ENCODE measurements around the gene PTPRM. TPM values are rescaled to one million over a fixed set of nuclear protein-coding genes. Genes with fewer than 3 reads are reported as not detected.

Gene PTPRM
- total and polyA plus RNA-seq, 2 of the 4 experiments (the other 2 are of a cell fraction): 28.3 to 51.2 TPM

DNA sequence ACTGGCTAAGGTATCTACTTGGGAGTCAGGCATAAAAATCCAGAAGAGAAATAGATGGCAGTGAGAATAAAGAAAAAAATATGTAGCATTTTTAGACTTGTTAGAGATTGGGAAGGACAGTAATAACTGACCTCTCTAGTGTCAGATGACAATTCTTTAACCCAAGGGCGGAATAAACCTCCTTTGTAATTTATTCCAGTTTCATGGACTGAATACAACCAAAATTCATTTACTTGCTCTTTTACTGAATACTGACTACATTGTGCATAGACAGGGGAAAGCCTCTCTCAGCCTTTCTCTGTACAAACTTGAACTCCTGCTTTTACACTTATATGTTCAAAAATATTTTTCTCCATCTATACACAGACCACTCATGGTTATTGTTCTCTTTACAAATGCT, 566.8 kb downstream of the PTPRM start:
- Histone ChIP-seq H3K18ac (ENCODE audit: low read depth, low read length) (no peak overlapping the region), H4K20me1 (ENCODE audit: insufficient read depth, low read length) (no peaks in the 10 kb centered on the region), H3K4me2 (ENCODE audit: low read depth, low read length) (no peak overlapping the region), H3K23ac (ENCODE audit: low read depth, low read length) (no peak overlapping the region), H3K79me1 (ENCODE audit: low read depth in 1 of 2, low read length in 2 of 2) (no peaks in the 10 kb centered on the region), H3K27me3 (ENCODE audit: control insufficient read depth, insufficient read depth, low read length) (no peaks in the 10 kb centered on the region), H3K9me1 (ENCODE audit: insufficient read depth, low read length) (no peaks in the 10 kb centered on the region), H4K8ac (ENCODE audit: low read depth in 2 of 2, low read length in 2 of 2) (no peak overlapping the region), H2AK9ac (replicated peaks; ENCODE audit: low read depth, low read length, poor library complexity) (no peak overlapping the region), H3K9ac (ENCODE audit: low read depth, low read length) (no peak overlapping the region), H2BK15ac (ENCODE audit: low read depth, low read length) (no peak overlapping the region), H3K27ac (ENCODE audit: insufficient read depth, low read length) (no peak overlapping the region), H2BK20ac (ENCODE audit: low read depth, low read length) (no peak overlapping the region), H2BK5ac (ENCODE audit: low read depth, low read length, poor library complexity, severe bottlenecking) (no peak overlapping the region), H3K4me1 (ENCODE audit: control insufficient read depth, insufficient read depth, low read length) (no peaks in the 10 kb centered on the region), H3K36me3 (ENCODE audit: control insufficient read depth, insufficient read depth, low read length) (no peaks in the 10 kb centered on the region), H4K5ac (ENCODE audit: low read depth, low read length) (no peak overlapping the region), H3K4ac (ENCODE audit: low read depth, low read length) (no peak overlapping the region), H4K91ac (ENCODE audit: insufficient read depth, low read depth, low read length) (no peak overlapping the region), H3K9me3 (ENCODE audit: control insufficient read depth, insufficient read depth, low read length) (peaks cover 2% of the 10 kb centered on the region; the same call in 1 of the 2 replicates), H3K56ac (ENCODE audit: extremely low read depth, insufficient read depth, low read length) (no peak overlapping the region), H3K14ac (replicated peaks; ENCODE audit: low read depth, low read length) (no peak overlapping the region), H2AFZ (replicated peaks; ENCODE audit: low read length, poor library complexity) (no peak overlapping the region), H3K4me3 (ENCODE audit: insufficient read depth, low read depth, low read length) (no peak overlapping the region), H2AK5ac (ENCODE audit: low read depth, low read length) (no peak overlapping the region), H2BK120ac (ENCODE audit: low read depth, low read length) (no peak overlapping the region)
- intact Hi-C loops (cut with micrococcal nuclease): no loop called here
- DNase-seq (no peak), ATAC-seq (ENCODE audit: low read depth) (no peak)
- in situ Hi-C loops (cut with MboI; ENCODE audit: low sequenced_read_pairs): no loop called here
- CTCF ChIA-PET: no interaction called here
- BruUV-seq (replicated peaks): no TSS peak
- dilution Hi-C loops (cut with HindIII; ENCODE audit: low sequenced_read_pairs, unreplicated experiment): no loop called here
- 100% methylated on average over 1 of the region's 1 CpG; no CpG with 5 or more reads in 1 of the 2 experiments for WGBS, 2 experiments (ENCODE audit: extremely low coverage in 2 of 2, insufficient read length in 1 of 2)
- POLR2A ChIA-PET (ENCODE audit: unreplicated experiment): interaction anchor here (0.6 kb wide), 1 partner anchor 10 kb away, joined by 3 read pairs; no protein-coding TSS in a partner anchor
- TF ChIP-seq SMC3 (IDR thresholded peaks at IDR 0.05; ENCODE audit: low read depth, low read length) (no peak), CHD1 (IDR thresholded peaks at IDR 0.05; ENCODE audit: low read depth, low read length) (no peak)
- TF ChIP-seq, protein P1, sequence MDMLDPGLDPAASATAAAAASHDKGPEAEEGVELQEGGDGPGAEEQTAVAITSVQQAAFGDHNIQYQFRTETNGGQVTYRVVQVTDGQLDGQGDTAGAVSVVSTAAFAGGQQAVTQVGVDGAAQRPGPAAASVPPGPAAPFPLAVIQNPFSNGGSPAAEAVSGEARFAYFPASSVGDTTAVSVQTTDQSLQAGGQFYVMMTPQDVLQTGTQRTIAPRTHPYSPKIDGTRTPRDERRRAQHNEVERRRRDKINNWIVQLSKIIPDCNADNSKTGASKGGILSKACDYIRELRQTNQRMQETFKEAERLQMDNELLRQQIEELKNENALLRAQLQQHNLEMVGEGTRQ (IDR thresholded peaks at IDR 0.05; ENCODE audit: low read depth, low read length): no peak
